Activated T-cell treated with anti-CD3 and anti-CD28 coated beads, Interleukin-2, amount 50 U/mL, for 72 hours (primary cell): ENCODE results near the gene UBTD1. TPM values are rescaled to one million over a fixed set of nuclear protein-coding genes. Genes with fewer than 3 reads are reported as not detected.
"Not testable (repeated sequence)": the region's sequence is repeated elsewhere in the genome, so short reads cannot be mapped to it uniquely, and the experiment has no call there.

ENCODE experiments used
- ATAC-seq, 2 donors: fragments of 150-1000 bp; cut with Tn5 transposase; replicated peaks in 1 of 2; 2 replicates each; pipeline ENCODE4 v1.10.0; 2021; ENCODE audit warnings: moderate library complexity in 2 of 2, mild to moderate bottlenecking in 1 of 2
- DNase-seq, 2 donors: peaks; one replicate each; pipeline ENCODE4 v3.0.0; 2021 to 2022; ENCODE audit warnings: mixed read lengths in 1 of 2
- H3K27ac Mint-ChIP-seq: one replicate; pipeline ENCODE4 v1.8.0; 2022; ENCODE audit warnings: mild to moderate bottlenecking, moderate library complexity, mixed read lengths
- H3K27me3 Mint-ChIP-seq: one replicate; pipeline ENCODE4 v1.8.0; 2022; ENCODE audit warnings: low read depth, mixed read lengths
- H3K36me3 Mint-ChIP-seq, 2 donors: one replicate each; pipeline ENCODE4 v1.8.0; 2022; ENCODE audit warnings: mixed read lengths in 2 of 2, mild to moderate bottlenecking in 1 of 2; ENCODE audit not compliant: insufficient read depth in 2 of 2
- H3K4me1 Mint-ChIP-seq: one replicate; pipeline ENCODE4 v1.8.0; 2022; ENCODE audit warnings: low read depth, mixed read lengths
- H3K4me3 Mint-ChIP-seq, 2 donors: one replicate each; pipeline ENCODE4 v1.8.0; 2022; ENCODE audit warnings: mild to moderate bottlenecking in 2 of 2, mixed read lengths in 2 of 2, moderate library complexity in 2 of 2
- H3K9me3 Mint-ChIP-seq, 2 donors: one replicate each; pipeline ENCODE4 v1.8.0; 2022; ENCODE audit warnings: mixed read lengths in 2 of 2
- total RNA-seq, 2 donors: library from RNA; stranded (reverse); gene quantifications; one replicate each; pipeline ENCODE4 v1.2.3, GENCODE V29; 2022

Gene UBTD1
- total RNA-seq, 2 donors from 2014 or later, result 3.7 to 4.1 TPM

DNA sequence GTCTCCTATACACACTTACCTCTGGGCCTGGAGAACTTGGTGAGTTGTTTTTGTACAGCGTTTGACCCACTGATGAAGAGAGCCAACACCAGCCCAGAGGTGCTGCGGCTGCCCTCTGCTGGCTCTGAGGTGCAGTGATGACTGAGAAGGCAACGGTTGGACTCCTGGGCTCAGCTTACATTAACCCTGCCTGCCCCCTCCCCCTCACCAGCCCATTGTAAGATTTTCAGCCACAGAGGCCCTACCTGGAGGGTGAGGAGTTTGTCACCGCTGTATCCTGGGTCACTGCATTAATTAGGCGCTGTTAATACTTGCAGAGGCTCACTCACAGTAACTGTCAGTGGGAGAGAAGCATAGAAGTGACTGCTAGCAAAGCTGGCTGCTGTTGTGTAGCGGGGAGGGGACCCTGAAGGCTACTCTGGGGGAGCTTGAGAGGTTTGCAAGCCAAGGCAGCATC, 54.9 kb downstream of the UBTD1 start:
- H3K9me3 Mint-ChIP-seq, result no peaks in the 10 kb centered on the region
- no peaks in the 10 kb centered on the region for H3K36me3 Mint-ChIP-seq
- no peak overlapping the region for H3K4me3 Mint-ChIP-seq
- peak; percentile 88 to 91 for ATAC-seq
- no peaks in the 10 kb centered on the region for H3K27me3 Mint-ChIP-seq
- no peak overlapping the region for H3K27ac Mint-ChIP-seq
- H3K4me1 Mint-ChIP-seq, result no peaks in the 10 kb centered on the region
- DNase-seq, result peak; percentile 50 to 64

DNA sequence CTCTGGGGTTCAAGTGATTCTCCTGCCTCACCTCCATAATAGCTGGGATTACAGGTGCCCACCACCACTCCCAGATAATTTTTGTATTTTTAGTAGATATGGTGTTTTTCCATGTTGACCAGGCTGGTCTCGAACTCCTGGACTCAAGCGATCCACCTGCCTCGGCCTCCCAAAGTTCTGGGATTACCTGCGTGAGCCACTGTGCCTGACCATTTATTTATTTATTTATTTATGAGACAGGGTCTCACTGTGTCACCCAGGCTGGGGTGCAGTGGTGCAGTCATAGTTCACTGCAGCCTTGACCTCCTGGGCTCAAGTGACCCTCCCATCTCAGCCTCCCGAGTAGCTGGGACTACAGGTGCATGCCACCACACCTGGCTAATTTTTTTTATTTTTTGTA, 55.6 kb downstream of the UBTD1 start:
- not testable (repeated sequence) for H3K27me3 Mint-ChIP-seq, H3K4me3 Mint-ChIP-seq, H3K9me3 Mint-ChIP-seq, DNase-seq, H3K27ac Mint-ChIP-seq, H3K4me1 Mint-ChIP-seq, ATAC-seq, H3K36me3 Mint-ChIP-seq

DNA sequence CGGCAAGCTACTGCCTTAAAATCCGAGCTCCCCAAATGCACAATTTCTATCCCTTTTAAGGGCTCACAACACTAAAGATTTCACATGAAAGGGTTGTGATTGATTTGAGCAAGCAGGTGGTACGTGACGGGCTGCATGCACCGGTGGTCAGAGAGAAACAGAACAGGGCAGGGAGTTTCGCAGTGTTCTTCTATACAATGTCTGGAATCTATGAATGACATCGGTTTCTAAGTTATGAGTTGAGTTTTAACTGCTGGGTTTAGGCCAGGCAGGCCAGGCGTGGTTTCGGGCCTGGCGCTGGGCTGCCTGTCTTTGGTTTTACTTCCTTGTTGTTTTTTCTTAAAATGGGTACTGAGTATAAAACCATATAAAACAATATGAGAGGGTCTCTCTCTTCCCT, 56.8 kb downstream of the UBTD1 start:
- not testable (repeated sequence) for H3K36me3 Mint-ChIP-seq, H3K4me3 Mint-ChIP-seq, ATAC-seq

DNA sequence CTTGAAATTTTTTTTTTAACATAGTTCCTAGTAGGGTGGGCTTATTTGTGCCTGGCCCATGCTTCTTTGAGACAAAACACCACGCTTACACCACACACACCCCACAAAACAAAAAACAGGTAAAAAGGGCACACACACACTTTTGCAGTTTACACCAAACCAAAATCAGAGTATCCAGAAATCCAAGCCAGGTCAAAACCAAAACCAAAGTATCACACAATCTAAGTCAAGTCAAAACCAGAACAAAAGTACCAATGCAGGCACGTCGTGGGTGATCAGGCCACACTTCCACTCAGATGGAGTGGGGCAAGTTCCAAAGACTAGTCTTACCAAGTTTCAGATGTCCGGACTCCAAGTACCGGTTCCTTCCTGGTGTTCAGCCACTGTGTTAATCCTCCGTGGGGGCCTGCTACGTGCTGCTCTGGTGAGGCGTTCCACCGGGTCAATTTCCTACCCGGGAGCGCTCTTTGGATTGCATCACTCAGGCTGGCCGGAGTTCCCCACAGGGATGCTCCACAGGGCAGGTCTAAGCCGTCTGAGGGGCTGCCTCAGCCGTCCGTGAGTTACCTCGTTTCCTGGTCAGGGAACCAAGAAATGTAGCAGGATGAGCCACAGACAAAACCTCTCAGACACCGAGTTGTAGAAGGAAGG, 62.1 kb downstream of the UBTD1 start:
- H3K36me3 Mint-ChIP-seq, H3K4me3 Mint-ChIP-seq, H3K27ac Mint-ChIP-seq, DNase-seq, ATAC-seq, H3K27me3 Mint-ChIP-seq, H3K9me3 Mint-ChIP-seq, H3K4me1 Mint-ChIP-seq: not testable (repeated sequence)

More for the DNA sequence above, 56.8 kb downstream of the UBTD1 start:
- not testable (repeated sequence) for H3K27me3 Mint-ChIP-seq, H3K9me3 Mint-ChIP-seq, DNase-seq, H3K27ac Mint-ChIP-seq, H3K4me1 Mint-ChIP-seq

DNA sequence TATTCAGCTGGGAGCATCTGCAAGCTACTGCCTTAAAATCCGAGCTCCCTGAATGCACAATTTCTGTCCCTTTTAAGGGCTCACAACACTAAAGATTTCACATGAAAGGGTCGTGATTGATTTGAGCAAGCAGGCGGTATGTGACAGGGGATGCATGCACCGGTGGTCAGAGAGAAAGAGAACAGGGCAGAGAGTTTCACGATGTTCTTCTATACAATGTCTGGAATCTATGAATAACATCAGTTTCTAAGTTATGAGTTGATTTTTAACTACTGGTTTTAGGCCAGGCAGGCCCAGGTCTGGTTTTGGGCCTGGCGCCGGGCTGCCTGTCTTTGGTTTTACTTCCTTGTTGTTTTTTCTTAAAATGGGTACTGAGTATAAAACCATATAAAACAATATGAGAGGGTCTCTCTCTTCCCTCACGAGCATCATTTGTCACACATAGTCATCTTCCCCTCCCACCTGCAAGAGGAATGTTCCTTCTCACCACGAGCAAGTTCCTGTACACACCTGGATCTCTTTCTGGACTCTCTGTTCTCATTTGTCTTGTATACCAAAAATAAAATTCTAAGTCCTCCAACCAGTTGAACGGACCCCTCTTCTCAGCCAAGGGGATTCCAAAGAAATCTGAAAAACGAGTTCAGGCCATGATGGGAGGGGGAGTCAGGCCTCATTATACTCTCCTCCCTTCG, 62.8 kb downstream of the UBTD1 start:
- not testable (repeated sequence) for H3K27me3 Mint-ChIP-seq, DNase-seq, H3K36me3 Mint-ChIP-seq, H3K4me1 Mint-ChIP-seq, H3K27ac Mint-ChIP-seq, ATAC-seq, H3K4me3 Mint-ChIP-seq, H3K9me3 Mint-ChIP-seq

DNA sequence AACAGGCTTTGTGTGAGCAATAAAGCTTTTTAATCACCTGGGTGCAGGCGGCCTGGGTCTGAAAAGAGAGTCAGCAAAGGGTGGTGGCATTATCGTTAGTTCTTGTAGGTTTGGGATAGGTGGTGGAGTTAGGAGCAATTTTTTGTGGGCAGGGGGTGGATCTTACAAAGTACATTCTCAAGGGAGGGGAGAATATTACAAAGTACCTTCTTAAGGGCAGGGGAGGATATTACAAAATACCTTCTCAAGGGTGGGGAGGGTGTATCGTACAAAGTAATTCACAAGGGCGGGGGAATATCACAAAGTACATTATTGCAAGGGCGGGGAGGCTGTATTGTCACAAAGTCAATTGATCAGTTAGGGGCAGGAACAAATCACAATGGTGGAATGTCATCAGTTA, 63.6 kb downstream of the UBTD1 start:
- ATAC-seq, H3K4me3 Mint-ChIP-seq, DNase-seq: not testable (repeated sequence)

DNA sequence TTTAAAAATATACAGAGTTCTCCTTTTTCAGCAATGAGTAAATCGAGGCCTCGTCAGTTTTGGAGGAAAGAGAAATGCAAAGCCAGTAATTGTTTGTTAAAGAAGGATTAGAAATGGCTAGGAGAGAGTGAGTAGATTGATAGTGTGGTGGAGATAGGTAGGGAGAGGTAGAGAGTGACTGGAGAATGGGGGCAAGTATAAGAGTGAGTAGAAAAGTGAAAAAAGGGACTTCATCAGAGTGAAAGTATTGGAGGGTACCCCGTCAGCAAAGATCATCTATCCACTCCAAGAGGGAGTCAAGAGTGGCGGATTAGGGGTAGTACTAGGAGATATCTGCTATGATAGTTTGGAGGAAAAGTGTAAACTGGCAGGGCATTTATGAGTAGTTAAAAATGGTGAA, 64.6 kb downstream of the UBTD1 start:
- H3K4me3 Mint-ChIP-seq, result no peak overlapping the region
- H3K4me1 Mint-ChIP-seq, result peaks cover 14% of the 10 kb centered on the region
- DNase-seq (no peak), ATAC-seq (no peak)
- no peak overlapping the region for H3K27ac Mint-ChIP-seq
- H3K36me3 Mint-ChIP-seq, result no peaks in the 10 kb centered on the region
- H3K27me3 Mint-ChIP-seq, result no peaks in the 10 kb centered on the region
- H3K9me3 Mint-ChIP-seq, result no peaks in the 10 kb centered on the region

More for the DNA sequence above, 63.6 kb downstream of the UBTD1 start:
- not testable (repeated sequence) for H3K9me3 Mint-ChIP-seq, H3K27ac Mint-ChIP-seq, H3K36me3 Mint-ChIP-seq, H3K27me3 Mint-ChIP-seq
- H3K4me1 Mint-ChIP-seq, result peaks cover 14% of the 10 kb centered on the region

DNA sequence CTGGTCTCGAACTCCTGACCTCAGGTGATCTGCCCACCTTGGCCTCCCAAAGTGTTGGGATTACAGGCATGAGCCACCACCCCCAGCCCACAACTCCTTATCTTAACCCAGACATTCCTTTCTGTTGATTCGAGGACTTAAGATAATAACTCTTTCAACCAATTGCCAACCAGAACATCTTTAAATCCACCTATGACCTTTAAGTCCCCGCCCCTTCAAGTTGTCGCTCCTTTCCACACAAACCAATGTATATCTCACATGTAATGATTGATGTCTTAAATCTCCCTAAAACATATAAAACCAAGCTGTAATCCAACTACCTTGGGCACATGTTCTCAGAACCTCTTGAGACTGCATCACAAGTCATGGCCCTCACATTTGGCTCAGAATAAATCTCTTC, 66.1 kb downstream of the UBTD1 start:
- Mint-ChIP-seq H3K4me1 (peaks cover 14% of the 10 kb centered on the region), H3K36me3 (no peaks in the 10 kb centered on the region), H3K9me3 (no peaks in the 10 kb centered on the region)

DNA sequence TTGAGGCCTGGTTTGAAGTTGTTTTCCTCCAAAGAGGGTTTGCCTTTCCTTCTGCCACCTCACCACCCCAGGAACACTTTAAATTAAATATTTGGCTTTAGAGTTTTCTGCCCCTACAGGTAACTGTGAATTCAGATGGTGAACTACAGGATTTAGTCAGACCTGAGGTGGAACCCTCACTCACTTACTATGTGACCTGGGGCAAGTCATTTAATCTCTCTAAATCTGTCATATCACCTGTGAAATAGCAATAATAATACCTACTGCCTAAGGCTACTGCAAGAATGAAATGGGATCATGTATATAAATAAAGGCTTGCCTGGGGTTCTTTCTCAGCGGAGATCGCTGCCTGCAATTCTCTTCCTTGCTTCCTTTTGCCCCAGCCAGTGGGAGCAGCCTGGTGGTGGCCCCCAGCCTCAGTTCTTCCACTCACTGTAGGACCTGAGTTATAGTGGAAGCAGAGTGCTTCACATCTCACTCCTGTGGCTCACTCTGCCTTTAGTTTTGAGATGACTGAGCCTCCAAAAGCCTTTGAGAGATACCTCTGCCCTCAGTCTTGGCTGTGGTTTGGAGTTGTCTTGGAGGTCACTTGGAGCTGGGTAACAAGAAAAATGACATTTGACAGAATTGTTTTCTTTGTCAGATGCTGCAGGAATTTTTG, 67.7 kb downstream of the UBTD1 start:
- Mint-ChIP-seq H3K9me3 (no peaks in the 10 kb centered on the region), H3K27ac (no peak overlapping the region), H3K36me3 (no peaks in the 10 kb centered on the region), H3K4me3 (no peak overlapping the region), H3K4me1 (peaks cover 9% of the 10 kb centered on the region), H3K27me3 (no peaks in the 10 kb centered on the region)
- peak; percentile 27 to 33 for DNase-seq
- peak; percentile 88 to 90 for ATAC-seq

More for the DNA sequence above, 66.1 kb downstream of the UBTD1 start:
- no peak overlapping the region for H3K27ac Mint-ChIP-seq
- no peak overlapping the region for H3K4me3 Mint-ChIP-seq
- no peaks in the 10 kb centered on the region for H3K27me3 Mint-ChIP-seq
- ATAC-seq (no peak), DNase-seq (no peak)

DNA sequence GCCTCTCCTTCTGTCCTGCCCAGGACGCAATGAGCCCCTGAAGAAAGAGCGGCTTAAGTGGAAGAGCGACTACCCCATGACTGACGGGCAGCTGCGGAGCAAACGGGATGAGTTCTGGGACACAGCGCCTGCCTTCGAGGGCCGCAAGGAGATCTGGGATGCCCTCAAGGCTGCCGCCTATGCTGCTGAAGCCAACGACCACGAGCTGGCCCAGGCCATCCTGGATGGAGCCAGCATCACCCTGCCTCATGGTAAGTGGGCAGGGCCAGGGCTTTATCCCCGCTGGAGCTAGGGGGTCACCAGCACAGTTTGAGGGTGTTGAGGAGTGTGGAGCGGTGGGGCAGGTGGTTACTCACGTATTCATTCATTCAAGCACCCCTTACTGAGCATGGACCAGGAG, 69.2 kb downstream of the UBTD1 start:
- no peak for ATAC-seq
- Mint-ChIP-seq H3K4me1 (peaks cover 9% of the 10 kb centered on the region), H3K4me3 (no peak overlapping the region), H3K27me3 (no peaks in the 10 kb centered on the region), H3K9me3 (no peaks in the 10 kb centered on the region), H3K27ac (no peak overlapping the region), H3K36me3 (no peaks in the 10 kb centered on the region)
- DNase-seq, result no peak

DNA sequence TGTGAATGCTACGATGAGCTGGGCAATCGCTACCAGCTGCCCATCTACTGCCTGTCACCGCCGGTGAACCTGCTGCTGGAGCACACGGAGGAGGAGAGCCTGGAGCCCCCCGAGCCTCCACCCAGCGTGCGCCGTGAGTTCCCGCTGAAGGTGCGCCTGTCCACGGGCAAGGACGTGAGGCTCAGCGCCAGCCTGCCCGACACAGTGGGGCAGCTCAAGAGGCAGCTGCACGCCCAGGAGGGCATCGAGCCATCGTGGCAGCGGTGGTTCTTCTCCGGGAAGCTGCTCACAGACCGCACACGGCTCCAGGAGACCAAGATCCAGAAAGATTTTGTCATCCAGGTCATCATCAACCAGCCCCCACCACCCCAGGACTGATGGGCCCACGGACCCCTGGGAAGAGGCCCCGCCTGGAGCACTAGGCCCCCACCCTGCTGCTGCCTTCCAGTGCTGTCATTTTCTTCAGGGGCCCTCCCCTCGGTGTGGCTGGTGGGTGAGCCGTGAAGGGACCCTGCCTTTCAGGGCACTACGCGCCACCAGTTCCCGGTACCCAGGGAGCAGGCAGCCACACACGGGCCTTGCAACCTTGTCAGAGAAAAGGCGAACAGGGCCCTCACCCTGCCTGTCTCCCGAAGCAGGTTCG, 71.5 kb downstream of the UBTD1 start:
- H3K27me3 Mint-ChIP-seq, result no peaks in the 10 kb centered on the region
- no peaks in the 10 kb centered on the region for H3K9me3 Mint-ChIP-seq
- H3K4me3 Mint-ChIP-seq, result no peak overlapping the region
- no peak overlapping the region for H3K27ac Mint-ChIP-seq
- ATAC-seq (no peak), DNase-seq (no peak)
- H3K36me3 Mint-ChIP-seq, result no peaks in the 10 kb centered on the region
- peaks cover 32% of the 10 kb centered on the region for H3K4me1 Mint-ChIP-seq

DNA sequence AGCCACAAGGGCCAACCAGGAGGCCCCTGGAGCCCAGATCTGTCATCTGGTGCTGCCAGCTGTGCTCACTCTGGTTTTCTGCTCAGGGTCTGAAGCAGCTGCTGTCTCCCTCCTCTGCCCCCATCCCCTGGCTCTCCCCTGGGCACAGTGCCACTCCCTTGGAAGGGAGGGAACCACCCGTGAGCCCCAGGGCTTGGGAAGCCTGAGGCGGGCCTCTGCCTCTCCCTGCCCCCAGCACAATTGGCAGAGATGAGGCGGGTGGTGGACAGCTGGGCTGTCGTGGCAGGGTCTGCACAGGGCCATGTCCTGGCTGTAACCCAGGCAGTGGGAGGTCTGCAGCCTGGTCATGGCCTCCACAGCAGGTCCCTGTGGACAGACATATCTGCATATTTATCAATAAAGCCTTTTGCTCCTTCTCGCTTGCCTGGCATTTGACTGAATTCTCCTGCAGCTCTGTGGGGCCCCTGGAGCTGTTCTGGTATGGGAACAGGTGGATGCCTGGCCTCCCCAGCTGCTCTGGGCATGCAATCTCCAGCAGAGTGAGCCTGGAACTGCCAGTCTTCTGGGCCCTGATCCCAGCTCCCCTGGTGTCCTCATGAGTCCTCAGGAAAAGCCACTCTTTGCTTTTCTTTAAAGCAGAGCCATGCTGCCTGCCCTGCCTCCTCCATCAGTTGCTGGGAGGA, 72.2 kb downstream of the UBTD1 start:
- ATAC-seq (no peak), DNase-seq (no peak)
- H3K27ac Mint-ChIP-seq, result no peak overlapping the region
- H3K4me3 Mint-ChIP-seq, result no peak overlapping the region
- no peaks in the 10 kb centered on the region for H3K36me3 Mint-ChIP-seq
- no peaks in the 10 kb centered on the region for H3K27me3 Mint-ChIP-seq
- peaks cover 32% of the 10 kb centered on the region for H3K4me1 Mint-ChIP-seq
- H3K9me3 Mint-ChIP-seq, result no peaks in the 10 kb centered on the region

DNA sequence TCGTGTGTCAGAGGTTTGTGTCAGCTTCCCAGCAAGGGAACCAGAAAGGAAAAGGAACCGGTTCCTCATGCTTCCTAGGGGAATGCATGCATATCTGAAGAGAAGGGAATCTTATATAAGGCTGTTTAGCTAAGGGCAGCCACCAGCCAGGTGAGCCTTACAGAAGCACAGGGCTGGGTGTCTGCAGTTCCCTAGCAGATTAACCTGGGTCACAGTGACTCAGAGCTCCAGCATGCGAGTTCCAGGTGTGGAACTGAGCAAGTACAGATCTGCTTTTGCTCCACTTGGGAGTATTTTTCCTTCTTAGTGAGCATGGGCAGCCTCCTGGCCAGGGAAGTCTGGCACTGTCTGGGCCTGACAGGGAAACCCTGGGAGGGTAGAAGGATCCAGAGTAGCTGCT, 72.9 kb downstream of the UBTD1 start:
- no peaks in the 10 kb centered on the region for H3K36me3 Mint-ChIP-seq
- DNase-seq (no peak), ATAC-seq (no peak)
- no peaks in the 10 kb centered on the region for H3K27me3 Mint-ChIP-seq
- H3K27ac Mint-ChIP-seq, result no peak overlapping the region
- H3K4me3 Mint-ChIP-seq, result no peak overlapping the region
- H3K9me3 Mint-ChIP-seq, result no peaks in the 10 kb centered on the region
- peaks cover 27% of the 10 kb centered on the region for H3K4me1 Mint-ChIP-seq
